WTC11 (cell line): ENCODE data around the gene FEM1B. TPM values are rescaled to one million over a fixed set of nuclear protein-coding genes. Genes with fewer than 3 reads are reported as not detected.
A peak's percentile ranks its signal among the peaks of the same experiment; 100 is the strongest.

Source experiments
- ATAC-seq: fragments of 200-7000 bp; cut with Tn5 transposase; 2 replicates; pipeline ENCODE4 v1.10.0; 2021; ENCODE audit warnings: mild to moderate bottlenecking, moderate library complexity
- CTCF ChIA-PET: fragments of 300-600 bp; sonication (Branson Sonifier 250); formaldehyde crosslinking; loops from one replicate; lab custom pipeline; 2021; ENCODE audit warnings: antibody characterized with exemption; lab: Charles Lee
- POLR2A ChIA-PET: fragments of 350-600 bp; sonication (Branson Sonifier 250); formaldehyde crosslinking; loops from one replicate; lab custom pipeline; 2021; ENCODE audit warnings: antibody characterized with exemption; lab: Charles Lee
- DNase-seq: peaks from one replicate; pipeline ENCODE4 v3.0.0; 2021; ENCODE audit warnings: low spot score
- H3K27ac Mint-ChIP-seq: 2 replicates; pipeline ENCODE4 v1.8.0; 2021; ENCODE audit warnings: mixed read lengths
- H3K27me3 Mint-ChIP-seq: 2 replicates; pipeline ENCODE4 v1.8.0; 2021; ENCODE audit warnings: low read depth, mild to moderate bottlenecking, moderate library complexity, mixed read lengths
- H3K36me3 Mint-ChIP-seq: 2 replicates; pipeline ENCODE4 v1.8.0; 2021; ENCODE audit warnings: mixed read lengths
- H3K4me1 Mint-ChIP-seq: 2 replicates; pipeline ENCODE4 v1.8.0; 2022; ENCODE audit warnings: mixed read lengths
- H3K4me3 Mint-ChIP-seq: 2 replicates; pipeline ENCODE4 v1.8.0; 2021; ENCODE audit warnings: mild to moderate bottlenecking, moderate library complexity, mixed read lengths
- H3K9me3 Mint-ChIP-seq: 2 replicates; pipeline ENCODE4 v1.8.0; 2021; ENCODE audit warnings: mixed read lengths
- ATF1 ChIP-seq: sonication (generic); formaldehyde crosslinking; IDR thresholded peaks from 2 replicates; pipeline ENCODE4 v1.8.1; 2023; ENCODE audit warnings: mild to moderate bottlenecking, moderate library complexity, missing genetic modification reagents
- E2F4 ChIP-seq: sonication (generic); formaldehyde crosslinking; IDR thresholded peaks from 2 replicates; pipeline ENCODE4 v1.8.1; 2022; ENCODE audit warnings: low read depth, mild to moderate bottlenecking, moderate library complexity, missing genetic modification reagents, borderline replicate concordance
- HMGA2 ChIP-seq: fragments of 250-450 bp; sonication (Bioruptor Pico); IDR thresholded peaks from 2 replicates; pipeline ENCODE4 v1.4.0; 2021; ENCODE audit warnings: mild to moderate bottlenecking, moderate library complexity
- IRF2 ChIP-seq: sonication (generic); formaldehyde crosslinking; IDR thresholded peaks from 2 replicates; pipeline ENCODE4 v1.8.0; 2022; ENCODE audit warnings: low read depth, missing genetic modification reagents, borderline replicate concordance
- NR1H2 ChIP-seq: sonication (generic); formaldehyde crosslinking; IDR thresholded peaks from 2 replicates; pipeline ENCODE4 v1.9.0; 2021; ENCODE audit warnings: mild to moderate bottlenecking, moderate library complexity, missing genetic modification reagents
- PREB ChIP-seq: sonication (generic); formaldehyde crosslinking; IDR thresholded peaks from 2 replicates; pipeline ENCODE4 v1.8.1; 2022; ENCODE audit warnings: mild to moderate bottlenecking, missing genetic modification reagents, moderate library complexity, borderline replicate concordance
- SMAD3 ChIP-seq: sonication (generic); formaldehyde crosslinking; IDR thresholded peaks from 2 replicates; pipeline ENCODE4 v1.8.0; 2022; ENCODE audit warnings: missing genetic modification reagents, mild to moderate bottlenecking, borderline replicate concordance
- SMAD4 ChIP-seq: sonication (generic); formaldehyde crosslinking; IDR thresholded peaks from 2 replicates; pipeline ENCODE4 v1.8.0; 2022; ENCODE audit warnings: mild to moderate bottlenecking, missing genetic modification reagents
- STAT6 ChIP-seq: sonication (generic); formaldehyde crosslinking; conservative IDR thresholded peaks from 2 replicates; pipeline ENCODE4 v1.8.1; 2023; ENCODE audit warnings: mild to moderate bottlenecking, low read depth, missing genetic modification reagents, moderate library complexity
- TP53 ChIP-seq: sonication (generic); formaldehyde crosslinking; IDR thresholded peaks from 2 replicates; pipeline ENCODE4 v1.8.1; 2023; ENCODE audit warnings: mild to moderate bottlenecking, missing genetic modification reagents
- ZNF396 ChIP-seq: fragments of 250-450 bp; sonication (Bioruptor Pico); IDR thresholded peaks from 2 replicates; pipeline ENCODE4 v1.8.0; 2021; ENCODE audit warnings: mild to moderate bottlenecking, moderate library complexity, borderline replicate concordance
- total RNA-seq: library from RNA; stranded (reverse); gene quantifications from 3 replicates; pipeline ENCODE4 v1.2.3, GENCODE V29; 2021
- TF ChIP-seq, protein P1 (sequence below): sonication (generic); formaldehyde crosslinking; IDR thresholded peaks from 2 replicates; pipeline ENCODE4 v1.8.0; 2022; ENCODE audit warnings: mild to moderate bottlenecking, missing genetic modification reagents
- TF ChIP-seq, protein P2 (sequence below): fragments of 250-450 bp; sonication (Bioruptor Pico); IDR thresholded peaks from 2 replicates; pipeline ENCODE4 v1.9.0; 2021; ENCODE audit warnings: mild to moderate bottlenecking
- TF ChIP-seq, protein P3 (sequence below): fragments of 250-450 bp; sonication (Bioruptor Pico); IDR thresholded peaks from 2 replicates; pipeline ENCODE4 v1.9.0; 2021; ENCODE audit warnings: mild to moderate bottlenecking
- TF ChIP-seq, protein P4 (sequence below): sonication (generic); formaldehyde crosslinking; IDR thresholded peaks from 2 replicates; pipeline ENCODE4 v1.8.0; 2023; ENCODE audit warnings: missing genetic modification reagents

Gene FEM1B
- total RNA-seq, 1 experiment from 2014 or later: 64.8 TPM

DNA sequence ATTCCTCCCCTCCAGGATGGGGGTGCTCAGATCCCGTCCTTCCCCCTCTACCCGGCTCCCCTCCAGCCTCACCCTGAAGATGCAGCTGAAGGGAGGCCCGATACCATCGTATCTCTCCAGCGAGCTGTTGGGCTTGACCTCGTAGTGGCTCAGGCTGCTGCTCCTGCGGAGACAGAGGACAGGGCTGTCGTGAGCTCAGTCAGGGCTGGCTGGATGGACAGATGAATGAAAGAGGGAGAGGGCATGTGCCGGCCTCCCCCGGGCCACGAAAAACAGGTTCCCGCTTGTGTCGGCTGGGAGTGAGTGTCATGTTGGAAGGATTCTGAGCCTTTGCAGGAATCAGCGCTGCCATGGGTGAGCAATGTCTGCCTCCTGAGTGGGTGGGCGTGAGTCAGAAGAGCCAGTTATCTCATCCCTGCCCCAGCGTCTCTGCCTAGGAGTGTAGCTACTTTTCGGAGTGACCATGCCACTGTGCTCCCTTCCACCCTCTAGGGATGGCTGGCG, 35.2 kb downstream of the FEM1B start (continued):
- no peak for TF ChIP-seq SMAD4 (CRISPR knock-in tag)
- no peak for TF ChIP-seq SMAD3 (CRISPR knock-in tag)
- TF ChIP-seq, protein P1, sequence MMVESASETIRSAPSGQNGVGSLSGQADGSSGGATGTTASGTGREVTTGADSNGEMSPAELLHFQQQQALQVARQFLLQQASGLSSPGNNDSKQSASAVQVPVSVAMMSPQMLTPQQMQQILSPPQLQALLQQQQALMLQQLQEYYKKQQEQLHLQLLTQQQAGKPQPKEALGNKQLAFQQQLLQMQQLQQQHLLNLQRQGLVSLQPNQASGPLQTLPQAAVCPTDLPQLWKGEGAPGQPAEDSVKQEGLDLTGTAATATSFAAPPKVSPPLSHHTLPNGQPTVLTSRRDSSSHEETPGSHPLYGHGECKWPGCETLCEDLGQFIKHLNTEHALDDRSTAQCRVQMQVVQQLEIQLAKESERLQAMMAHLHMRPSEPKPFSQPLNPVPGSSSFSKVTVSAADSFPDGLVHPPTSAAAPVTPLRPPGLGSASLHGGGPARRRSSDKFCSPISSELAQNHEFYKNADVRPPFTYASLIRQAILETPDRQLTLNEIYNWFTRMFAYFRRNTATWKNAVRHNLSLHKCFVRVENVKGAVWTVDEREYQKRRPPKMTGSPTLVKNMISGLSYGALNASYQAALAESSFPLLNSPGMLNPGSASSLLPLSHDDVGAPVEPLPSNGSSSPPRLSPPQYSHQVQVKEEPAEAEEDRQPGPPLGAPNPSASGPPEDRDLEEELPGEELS (CRISPR knock-in tag): no peak
- TF ChIP-seq ATF1 (CRISPR knock-in tag): no peak
- TF ChIP-seq, all 79 proteins: peak for 0

DNA sequence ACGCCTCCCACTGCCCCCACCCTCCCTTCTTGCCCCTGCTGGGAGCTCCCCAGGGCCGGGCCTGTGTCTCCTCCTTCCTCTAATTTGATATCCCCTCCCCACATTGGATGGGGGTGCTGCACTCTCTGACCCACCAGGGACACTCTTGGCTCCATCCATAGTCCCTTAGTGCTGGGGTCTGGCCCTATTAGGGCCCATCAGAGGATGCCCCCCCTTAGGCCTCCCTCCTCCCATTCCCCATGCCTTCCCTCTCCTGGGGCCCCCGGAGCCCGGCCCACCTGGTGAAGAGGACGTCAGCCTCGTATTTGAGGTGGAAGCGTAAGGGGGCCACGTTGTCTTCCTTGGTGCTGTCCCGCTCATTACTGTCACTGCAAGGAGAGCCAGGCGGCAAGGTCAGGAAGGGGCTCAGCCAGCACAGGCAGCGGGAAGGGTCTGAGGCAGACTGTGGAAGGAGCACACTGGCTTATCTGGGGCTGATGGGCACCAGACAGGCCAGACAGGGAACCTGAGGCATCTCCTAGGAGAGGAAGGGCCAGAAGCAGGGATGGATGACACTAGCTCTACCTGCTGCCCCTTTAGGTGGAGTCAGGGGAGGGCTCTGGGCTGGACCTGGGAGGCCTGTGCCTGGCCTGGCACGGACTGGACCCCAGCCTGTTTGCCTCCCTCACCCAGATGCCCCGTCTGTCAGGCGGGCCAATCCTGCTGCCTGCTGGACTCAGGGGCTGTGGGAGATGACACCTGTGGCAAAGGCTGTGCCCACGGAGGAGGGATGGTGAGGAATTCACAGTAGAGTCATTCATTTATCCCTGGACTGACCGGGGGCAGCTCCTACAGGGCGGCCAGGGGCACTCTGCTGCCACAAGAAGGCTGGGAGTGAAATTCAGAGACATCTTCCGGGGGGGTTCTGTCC, 36.2 kb downstream of the FEM1B start:
- H3K9me3 Mint-ChIP-seq: no peaks in the 10 kb centered on the region
- H3K4me1 Mint-ChIP-seq: peaks cover 28% of the 10 kb centered on the region
- H3K36me3 Mint-ChIP-seq: no peaks in the 10 kb centered on the region
- no peak overlapping the region for H3K4me3 Mint-ChIP-seq
- POLR2A ChIA-PET: no interaction called here
- H3K27me3 Mint-ChIP-seq: no peaks in the 10 kb centered on the region
- CTCF ChIA-PET: interaction anchor here (0.6 to 2.8 kb wide), 5 partner anchors 9 to 162 kb away, joined by 3 to 27 read pairs (median 4); no protein-coding TSS in a partner anchor
- TF ChIP-seq, protein P2, sequence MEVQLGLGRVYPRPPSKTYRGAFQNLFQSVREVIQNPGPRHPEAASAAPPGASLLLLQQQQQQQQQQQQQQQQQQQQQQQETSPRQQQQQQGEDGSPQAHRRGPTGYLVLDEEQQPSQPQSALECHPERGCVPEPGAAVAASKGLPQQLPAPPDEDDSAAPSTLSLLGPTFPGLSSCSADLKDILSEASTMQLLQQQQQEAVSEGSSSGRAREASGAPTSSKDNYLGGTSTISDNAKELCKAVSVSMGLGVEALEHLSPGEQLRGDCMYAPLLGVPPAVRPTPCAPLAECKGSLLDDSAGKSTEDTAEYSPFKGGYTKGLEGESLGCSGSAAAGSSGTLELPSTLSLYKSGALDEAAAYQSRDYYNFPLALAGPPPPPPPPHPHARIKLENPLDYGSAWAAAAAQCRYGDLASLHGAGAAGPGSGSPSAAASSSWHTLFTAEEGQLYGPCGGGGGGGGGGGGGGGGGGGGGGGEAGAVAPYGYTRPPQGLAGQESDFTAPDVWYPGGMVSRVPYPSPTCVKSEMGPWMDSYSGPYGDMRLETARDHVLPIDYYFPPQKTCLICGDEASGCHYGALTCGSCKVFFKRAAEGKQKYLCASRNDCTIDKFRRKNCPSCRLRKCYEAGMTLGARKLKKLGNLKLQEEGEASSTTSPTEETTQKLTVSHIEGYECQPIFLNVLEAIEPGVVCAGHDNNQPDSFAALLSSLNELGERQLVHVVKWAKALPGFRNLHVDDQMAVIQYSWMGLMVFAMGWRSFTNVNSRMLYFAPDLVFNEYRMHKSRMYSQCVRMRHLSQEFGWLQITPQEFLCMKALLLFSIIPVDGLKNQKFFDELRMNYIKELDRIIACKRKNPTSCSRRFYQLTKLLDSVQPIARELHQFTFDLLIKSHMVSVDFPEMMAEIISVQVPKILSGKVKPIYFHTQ (CRISPR knock-in tag): no peak
- TF ChIP-seq ZNF396 (CRISPR knock-in tag) (no peak), NR1H2 (CRISPR knock-in tag) (0 out of 2 replicates have a peak, but pooled peaks have one; percentile 32)
- peak; percentile 4 for DNase-seq
- no peak for ATAC-seq
- no peak overlapping the region for H3K27ac Mint-ChIP-seq

GRCh38 chr15:68314563-68314962, 37.0 kb downstream of the FEM1B start:
- DNase-seq (no peak), ATAC-seq (no peak)
- Mint-ChIP-seq H3K4me1 (peaks cover 28% of the 10 kb centered on the region), H3K27me3 (no peaks in the 10 kb centered on the region), H3K27ac (no peak overlapping the region), H3K36me3 (no peaks in the 10 kb centered on the region), H3K4me3 (no peak overlapping the region), H3K9me3 (no peaks in the 10 kb centered on the region)
- ChIA-PET POLR2A (no interaction called here), CTCF (interaction anchor here (1.0 to 2.9 kb wide), 8 partner anchors 9 to 336 kb away, joined by 3 to 107 read pairs (median 10); no protein-coding TSS in a partner anchor)
- no peak for TF ChIP-seq STAT6 (CRISPR knock-in tag)
- TF ChIP-seq, protein P3, sequence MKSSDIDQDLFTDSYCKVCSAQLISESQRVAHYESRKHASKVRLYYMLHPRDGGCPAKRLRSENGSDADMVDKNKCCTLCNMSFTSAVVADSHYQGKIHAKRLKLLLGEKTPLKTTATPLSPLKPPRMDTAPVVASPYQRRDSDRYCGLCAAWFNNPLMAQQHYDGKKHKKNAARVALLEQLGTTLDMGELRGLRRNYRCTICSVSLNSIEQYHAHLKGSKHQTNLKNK (CRISPR knock-in tag): no peak
- TF ChIP-seq E2F4 (CRISPR knock-in tag): no peak
- no peak for TF ChIP-seq IRF2 (CRISPR knock-in tag)
- TF ChIP-seq, protein P2 (CRISPR knock-in tag): no peak
- TF ChIP-seq TP53 (CRISPR knock-in tag): no peak
- TF ChIP-seq, protein P4, sequence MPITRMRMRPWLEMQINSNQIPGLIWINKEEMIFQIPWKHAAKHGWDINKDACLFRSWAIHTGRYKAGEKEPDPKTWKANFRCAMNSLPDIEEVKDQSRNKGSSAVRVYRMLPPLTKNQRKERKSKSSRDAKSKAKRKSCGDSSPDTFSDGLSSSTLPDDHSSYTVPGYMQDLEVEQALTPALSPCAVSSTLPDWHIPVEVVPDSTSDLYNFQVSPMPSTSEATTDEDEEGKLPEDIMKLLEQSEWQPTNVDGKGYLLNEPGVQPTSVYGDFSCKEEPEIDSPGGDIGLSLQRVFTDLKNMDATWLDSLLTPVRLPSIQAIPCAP (CRISPR knock-in tag): no peak
- no peak for TF ChIP-seq NR1H2 (CRISPR knock-in tag)
- TF ChIP-seq HMGA2 (CRISPR knock-in tag): no peak
- no peak for TF ChIP-seq PREB (CRISPR knock-in tag)
